GM18520 (cell line): ENCODE data around the gene ASB15.

Source experiments
- ATAC-seq: cut with Tn5 transposase; IDR thresholded peaks from one replicate; pipeline ENCODE4 v1.9.1; 2021; ENCODE audit not compliant: unreplicated experiment

The ASB15 gene

GRCh38 chr7:123594813-123595241 lies 6.8 kb upstream of the ASB15 start:
- ATAC-seq, result no peak

DNA sequence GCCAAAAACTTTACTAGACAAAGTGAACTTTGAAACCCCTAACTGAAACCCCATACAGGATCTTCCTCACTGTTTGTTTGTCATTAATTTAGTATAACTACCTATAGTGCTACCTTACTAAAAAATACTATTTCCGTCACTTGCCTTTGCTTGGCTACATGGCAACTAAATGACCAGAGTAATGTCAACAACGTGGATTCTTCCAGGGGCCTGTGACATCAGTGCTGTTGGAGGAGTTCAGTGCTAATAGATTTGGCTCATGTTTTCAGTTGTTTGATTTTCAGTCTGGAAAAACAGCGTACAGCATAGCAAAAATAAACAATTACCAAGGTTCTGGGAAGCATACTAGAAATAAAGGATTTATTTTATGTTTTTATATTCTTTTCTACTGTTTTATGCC lies 3.0 kb upstream of the ASB15 start:
- ATAC-seq, result no peak

- ATAC-seq, result no peak
These were observed 1.9 kb upstream of the ASB15 start for GRCh38 chr7:123599766-123600165.

- ATAC-seq, result no peak
These were observed 745 bp upstream of the ASB15 start for GRCh38 chr7:123600876-123601275.

DNA sequence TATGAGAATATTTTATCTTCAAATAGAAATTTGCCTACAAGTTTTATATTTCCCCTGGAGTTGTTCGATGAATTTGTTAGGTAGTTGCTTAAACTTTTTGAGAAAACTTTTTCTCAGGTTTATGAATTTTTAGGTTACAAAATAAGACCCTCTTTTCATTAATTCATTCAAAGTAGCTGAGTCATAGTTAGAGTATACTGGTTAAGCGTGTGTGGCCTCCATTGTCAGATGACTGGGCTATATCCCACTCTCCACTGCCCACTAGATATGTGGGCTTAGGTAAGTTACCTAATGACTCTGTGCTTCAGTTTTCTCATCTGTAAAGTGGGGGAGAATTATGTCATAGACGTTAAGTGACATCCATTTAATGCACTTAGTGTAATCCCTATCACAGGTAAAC lies 1.0 kb downstream of the ASB15 start:
- no peak for ATAC-seq

DNA sequence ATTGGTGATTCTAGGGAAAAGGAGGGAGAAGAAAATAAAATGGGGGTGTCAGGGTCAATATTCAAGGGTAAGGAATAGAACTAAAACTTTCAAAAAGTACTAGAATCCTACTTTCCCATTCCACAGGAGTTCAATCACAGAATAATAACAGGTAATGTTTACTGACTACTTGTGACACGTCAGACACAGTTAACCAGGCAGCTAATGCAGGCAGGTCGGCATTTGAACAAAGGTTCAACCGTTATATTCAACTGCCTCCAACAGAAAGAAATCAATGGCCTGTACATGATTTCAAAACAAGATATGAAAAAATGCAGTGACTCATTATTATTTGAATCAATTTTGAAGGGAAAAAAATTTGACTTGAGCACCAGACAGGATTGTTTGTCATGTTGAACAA lies 3.1 kb downstream of the ASB15 start:
- no peak for ATAC-seq

GRCh38 chr7:123607423-123607975 lies 5.9 kb downstream of the ASB15 start:
- ATAC-seq, result no peak

- no peak for ATAC-seq
These were observed 7.6 kb downstream of the ASB15 start for GRCh38 chr7:123608991-123609882.

GRCh38 chr7:123609883-123610239 lies 8.2 kb downstream of the ASB15 start:
- ATAC-seq, result no peak

- ATAC-seq, result no peak
These were observed 10.4 kb downstream of the ASB15 start for GRCh38 chr7:123612024-123612423.

DNA sequence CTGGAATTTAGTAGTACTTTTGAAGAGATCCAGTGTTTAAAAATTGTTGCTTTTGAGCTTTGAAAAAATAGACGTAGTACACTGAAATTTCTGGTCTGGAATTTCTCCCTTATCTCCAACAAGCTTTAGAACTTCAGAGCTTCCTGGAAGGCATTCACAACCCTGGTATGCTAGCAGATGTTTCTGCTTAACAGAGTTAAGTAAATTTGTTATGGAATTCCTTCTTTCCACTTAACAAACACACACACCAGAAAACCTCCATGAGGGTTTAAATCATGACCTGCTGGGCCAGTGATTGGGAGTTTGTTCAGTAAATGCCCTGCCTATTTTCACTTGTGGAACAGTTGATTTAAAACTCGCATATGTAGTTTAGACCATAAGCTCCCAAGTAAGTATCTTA lies 13.7 kb downstream of the ASB15 start:
- no peak for ATAC-seq

GRCh38 chr7:123616223-123616622 lies 14.6 kb downstream of the ASB15 start:
- no peak for ATAC-seq

DNA sequence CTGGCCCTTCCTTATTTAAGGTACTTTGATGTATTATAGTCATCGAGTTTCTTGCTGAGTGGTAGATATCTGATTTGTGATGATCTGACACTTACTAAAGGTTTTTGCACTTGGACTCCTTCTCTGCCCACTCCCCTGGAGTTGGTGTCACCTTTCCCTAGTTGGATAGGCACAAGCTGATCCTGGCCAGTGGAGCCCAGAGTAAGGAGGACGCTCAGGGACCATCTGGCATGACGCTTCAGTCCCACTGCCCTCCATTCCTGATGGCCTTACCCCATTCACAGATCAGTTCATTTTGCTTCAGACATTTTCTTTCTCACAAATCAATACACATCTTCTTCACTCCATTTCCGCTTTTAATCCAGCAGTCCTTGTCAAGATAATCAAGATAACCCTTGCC lies 20.1 kb downstream of the ASB15 start:
- ATAC-seq, result no peak

- ATAC-seq, result no peak
These were observed 21.2 kb downstream of the ASB15 start for GRCh38 chr7:123622660-123623386.

GRCh38 chr7:123624527-123625183 lies 23.0 kb downstream of the ASB15 start:
- peak; percentile 91 for ATAC-seq

- no peak for ATAC-seq
These were observed 23.6 kb downstream of the ASB15 start for GRCh38 chr7:123625254-123625653.

DNA sequence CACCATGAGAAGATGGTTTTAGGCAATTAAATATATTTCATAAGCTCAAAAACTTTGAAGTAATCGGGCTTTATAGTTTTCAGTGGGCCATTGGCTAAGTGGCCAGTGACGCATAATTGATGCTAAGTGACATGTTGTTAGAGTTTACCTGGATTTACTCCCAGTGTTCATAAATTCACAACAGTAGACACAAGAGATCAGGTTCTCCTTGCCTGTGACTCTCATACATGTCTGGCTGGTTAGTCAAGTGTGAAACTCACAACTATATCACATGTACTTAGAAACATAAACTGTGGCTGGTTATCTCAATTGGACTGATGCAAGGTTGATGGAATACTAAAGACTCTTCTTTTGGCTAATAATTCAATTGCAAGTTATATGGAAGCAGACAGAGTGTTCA lies 26.2 kb downstream of the ASB15 start:
- no peak for ATAC-seq

- no peak for ATAC-seq
These were observed 27.2 kb downstream of the ASB15 start for GRCh38 chr7:123628829-123629228.

GRCh38 chr7:123629281-123629680 lies 27.7 kb downstream of the ASB15 start:
- no peak for ATAC-seq

DNA sequence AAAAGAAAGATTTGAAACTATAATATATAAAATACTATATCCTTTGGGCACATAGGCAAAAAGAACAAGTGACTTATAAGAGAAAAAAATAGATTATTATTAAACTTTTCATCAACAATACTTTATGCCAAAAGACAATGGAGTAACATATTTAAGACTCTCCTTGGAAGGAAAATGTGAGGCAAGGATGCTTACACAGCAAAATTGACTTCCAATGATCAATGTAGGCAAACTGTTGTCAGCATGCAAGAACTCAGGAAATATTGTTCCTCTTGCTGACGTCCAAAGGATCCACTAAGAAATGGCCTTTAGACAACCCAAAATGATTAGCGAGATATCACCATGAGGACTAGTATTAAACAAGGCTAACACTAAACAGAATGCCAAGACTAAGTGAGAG lies 31.2 kb downstream of the ASB15 start:
- ATAC-seq, result no peak

DNA sequence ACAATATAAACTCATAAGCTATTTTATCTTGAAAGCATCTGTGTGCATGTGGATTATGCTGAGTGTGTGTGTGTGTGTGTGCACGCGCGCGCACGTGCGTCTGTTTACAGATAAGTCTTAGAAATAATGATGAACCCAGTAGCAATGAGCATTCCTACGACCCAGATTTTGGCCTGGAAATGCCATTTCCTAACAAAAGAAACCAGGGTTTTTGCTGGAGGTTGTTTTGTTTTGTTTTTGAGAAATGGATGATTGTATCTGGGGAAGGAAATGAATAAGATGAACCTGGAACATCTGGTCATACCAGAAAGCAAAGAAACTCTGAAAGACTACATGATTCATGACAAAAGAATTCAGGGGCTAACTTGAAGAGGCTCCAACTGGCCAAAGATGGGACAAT lies 31.9 kb downstream of the ASB15 start:
- no peak for ATAC-seq
